Right hindlimb (tissue), 1 donor: ENCODE data around the gene ABL1.

Experiments used
- DNase-seq: peaks from one replicate; pipeline ENCODE4 v3.0.0-alpha.2; 2018

Gene ABL1

GRCh38 chr9:130892477-130893304 is 57.6 kb downstream of the ABL1 start:
- DNase-seq = no peak

GRCh38 chr9:130893341-130894101 is 58.5 kb downstream of the ABL1 start:
- peak; percentile 54 for DNase-seq

GRCh38 chr9:130894546-130894945 is 59.5 kb downstream of the ABL1 start:
- DNase-seq = no peak

GRCh38 chr9:130895038-130895437 is 60.0 kb downstream of the ABL1 start:
- DNase-seq = no peak

- DNase-seq = no peak
Observed at GRCh38 chr9:130895481-130896232, 60.6 kb downstream of the ABL1 start.

GRCh38 chr9:130896233-130897014 is 61.4 kb downstream of the ABL1 start, which contains the start of gene QRFP:
TSS of gene QRFP (minus strand) at chr9:130896812. CDS start at chr9:130893838, 2,974 bp downstream.
- DNase-seq = no peak

- no peak for DNase-seq
Observed at GRCh38 chr9:130897105-130897751, 62.2 kb downstream of the ABL1 start.

- DNase-seq = no peak
Observed at GRCh38 chr9:130897848-130898551, 62.9 kb downstream of the ABL1 start.

- DNase-seq = no peak
Observed at GRCh38 chr9:130898552-130898852, 63.4 kb downstream of the ABL1 start.

GRCh38 chr9:130899051-130899748 is 64.1 kb downstream of the ABL1 start:
- DNase-seq = no peak

- no peak for DNase-seq
Observed at GRCh38 chr9:130900701-130901497, 65.8 kb downstream of the ABL1 start.

- no peak for DNase-seq
Observed at GRCh38 chr9:130901498-130902203, 66.6 kb downstream of the ABL1 start.

- DNase-seq = no peak
Observed at GRCh38 chr9:130902204-130903185, 67.4 kb downstream of the ABL1 start.

- no peak for DNase-seq
Observed at GRCh38 chr9:130903194-130904069, 68.4 kb downstream of the ABL1 start.

- DNase-seq = no peak
Observed at GRCh38 chr9:130904070-130905044, 69.3 kb downstream of the ABL1 start.
